Endometrium (tissue), 2 donors: ENCODE data around the gene CEP120.
A peak's percentile ranks its signal among the peaks of the same experiment; 100 is the strongest.
"Not testable (repeated sequence)": the region's sequence is repeated elsewhere in the genome, so short reads cannot be mapped to it uniquely, and the experiment has no call there.

Experiments used
- FAIRE-seq: peaks from 2 replicates; lab custom pipeline; 2012; peaks lifted over from hg19 to GRCh38; lab: Jason Lieb, UNC
- donor health status: control.
- donor health status: control.

CEP120 gene

GRCh38 chr5:123423278-123424149, at the start of gene CEP120:
CEP120 (minus strand) TSS chr5:123423403; CDS start chr5:123422998, 405 bp downstream.
- peak; percentile 92 for FAIRE-seq

- FAIRE-seq: no peak
Measured at GRCh38 chr5:123472150-123472924, 49.1 kb upstream of the CEP120 start.

- no peak for FAIRE-seq
Measured at GRCh38 chr5:123471385-123471784, 48.2 kb upstream of the CEP120 start.

GRCh38 chr5:123466839-123467238, 43.6 kb upstream of the CEP120 start:
- not testable (repeated sequence) for FAIRE-seq

- no peak for FAIRE-seq
Measured at GRCh38 chr5:123460296-123460729, 37.1 kb upstream of the CEP120 start.

GRCh38 chr5:123458994-123459393, 35.8 kb upstream of the CEP120 start:
- FAIRE-seq: not testable (repeated sequence)

GRCh38 chr5:123456242-123456641, 33.0 kb upstream of the CEP120 start:
- no peak for FAIRE-seq

GRCh38 chr5:123455640-123456039, 32.4 kb upstream of the CEP120 start:
- no peak for FAIRE-seq

GRCh38 chr5:123455095-123455494, 31.9 kb upstream of the CEP120 start:
- FAIRE-seq: no peak

GRCh38 chr5:123454259-123454911, 31.2 kb upstream of the CEP120 start:
- no peak for FAIRE-seq

- FAIRE-seq: no peak
Measured at GRCh38 chr5:123452401-123452800, 29.2 kb upstream of the CEP120 start.

- FAIRE-seq: no peak
Measured at GRCh38 chr5:123451047-123451446, 27.8 kb upstream of the CEP120 start.

GRCh38 chr5:123450640-123451039, 27.4 kb upstream of the CEP120 start:
- FAIRE-seq: no peak

- no peak for FAIRE-seq
Measured at GRCh38 chr5:123450114-123450513, 26.9 kb upstream of the CEP120 start.

GRCh38 chr5:123449424-123449974, 26.3 kb upstream of the CEP120 start:
- no peak for FAIRE-seq

GRCh38 chr5:123448743-123449142, 25.5 kb upstream of the CEP120 start:
- FAIRE-seq: no peak

GRCh38 chr5:123448017-123448617, 24.9 kb upstream of the CEP120 start:
- no peak for FAIRE-seq

- FAIRE-seq: no peak
Measured at GRCh38 chr5:123444016-123444415, 20.8 kb upstream of the CEP120 start.

- no peak for FAIRE-seq
Measured at GRCh38 chr5:123441408-123441807, 18.2 kb upstream of the CEP120 start.

- no peak for FAIRE-seq
Measured at GRCh38 chr5:123440456-123441181, 17.4 kb upstream of the CEP120 start.

- no peak for FAIRE-seq
Measured at GRCh38 chr5:123439709-123440108, 16.5 kb upstream of the CEP120 start.
